HG03095 (cell line): ENCODE results near the gene OTC.

ENCODE experiments used
- ATAC-seq: cut with Tn5 transposase; IDR thresholded peaks from one replicate; pipeline ENCODE4 v1.9.1; 2021; ENCODE audit warnings: moderate library complexity; ENCODE audit not compliant: unreplicated experiment

OTC gene

DNA sequence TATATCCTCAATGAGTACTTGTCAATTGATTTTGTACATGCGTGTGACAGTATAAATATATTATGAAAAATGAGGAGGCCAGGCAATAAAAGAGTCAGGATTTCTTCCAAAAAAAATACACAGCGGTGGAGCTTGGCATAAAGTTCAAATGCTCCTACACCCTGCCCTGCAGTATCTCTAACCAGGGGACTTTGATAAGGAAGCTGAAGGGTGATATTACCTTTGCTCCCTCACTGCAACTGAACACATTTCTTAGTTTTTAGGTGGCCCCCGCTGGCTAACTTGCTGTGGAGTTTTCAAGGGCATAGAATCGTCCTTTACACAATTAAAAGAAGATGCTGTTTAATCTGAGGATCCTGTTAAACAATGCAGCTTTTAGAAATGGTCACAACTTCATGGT, at the start of gene OTC:
TSS of gene OTC (plus strand) at position 243 of the 400 bp plus-strand sequence. CDS start at position 336, 93 bp downstream.
- no peak for ATAC-seq

DNA sequence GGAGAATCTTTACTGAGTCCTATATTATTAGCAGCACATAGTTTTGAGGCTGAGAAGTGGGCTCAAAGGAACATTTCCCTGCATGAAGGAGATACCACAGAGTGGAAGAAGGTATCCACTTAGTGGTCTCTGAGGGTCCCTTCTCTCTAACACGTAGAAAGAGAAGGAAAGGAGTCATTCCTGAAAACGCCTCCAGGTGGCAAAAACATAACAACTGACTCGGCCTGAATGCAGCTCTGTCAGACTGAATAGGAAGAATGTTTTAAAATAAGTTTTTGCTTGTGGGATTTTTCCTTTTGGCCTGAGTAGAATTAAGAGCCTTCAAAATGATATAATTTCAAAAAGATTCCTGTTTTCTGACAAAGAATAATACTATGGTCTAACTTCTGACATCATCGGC, 48.4 kb upstream of the OTC start:
- ATAC-seq = no peak

DNA sequence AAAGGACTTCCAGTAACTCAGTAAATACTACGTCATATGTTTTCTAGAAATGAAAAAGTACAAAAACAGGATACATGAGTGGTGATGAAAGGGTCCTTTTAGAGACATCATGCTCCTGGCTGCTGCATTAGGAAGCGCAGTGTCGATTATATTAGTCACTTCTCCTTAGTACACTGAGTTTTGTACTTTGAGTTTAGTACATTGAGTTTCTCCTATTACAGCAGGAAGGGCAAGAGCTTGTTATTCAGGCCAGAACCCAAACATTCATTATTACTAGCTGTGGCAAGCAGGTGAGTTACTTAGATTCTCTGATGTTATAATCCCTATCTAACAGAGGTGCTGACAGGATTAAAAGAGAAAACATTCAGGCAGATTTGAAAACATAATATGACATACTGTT, 46.4 kb upstream of the OTC start:
- ATAC-seq = no peak

DNA sequence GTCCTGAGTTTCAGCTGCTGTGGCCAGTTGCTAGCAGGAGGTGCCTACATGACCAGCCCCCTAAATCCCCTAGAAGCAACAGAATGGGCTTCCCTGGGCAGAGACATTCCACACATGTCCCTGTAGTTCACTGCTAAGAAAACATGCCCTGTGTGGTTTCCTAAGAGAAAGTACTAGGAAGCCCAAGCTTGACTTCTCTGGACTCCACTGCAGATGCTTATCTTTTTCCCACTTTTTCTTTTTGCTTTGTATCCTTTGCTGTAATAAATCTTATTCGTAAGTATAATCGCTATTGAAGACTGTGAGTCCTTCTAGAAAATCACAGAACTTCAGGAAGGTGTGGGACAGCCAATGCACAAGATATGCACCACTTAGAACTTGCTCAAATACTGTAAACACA, 40.7 kb upstream of the OTC start:
- no peak for ATAC-seq

DNA sequence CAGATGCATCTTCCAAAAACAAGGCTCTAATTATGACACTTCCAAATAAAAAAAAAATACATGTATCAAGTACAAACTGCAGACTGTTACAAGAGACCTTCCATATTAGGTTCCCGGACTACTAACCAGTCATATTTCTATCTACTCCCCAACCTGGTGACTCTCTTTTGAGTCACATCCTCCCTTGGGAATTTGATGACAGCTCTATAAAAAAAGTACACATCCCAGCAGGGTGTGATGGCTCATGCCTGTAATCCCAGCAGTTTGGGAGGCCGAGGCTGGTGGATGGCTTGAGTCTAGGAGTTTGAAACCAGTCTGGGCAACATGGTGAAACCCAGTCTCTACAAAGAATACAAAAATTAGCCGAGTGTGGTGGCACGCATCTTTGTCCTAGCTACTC, 40.0 kb upstream of the OTC start:
- no peak for ATAC-seq

DNA sequence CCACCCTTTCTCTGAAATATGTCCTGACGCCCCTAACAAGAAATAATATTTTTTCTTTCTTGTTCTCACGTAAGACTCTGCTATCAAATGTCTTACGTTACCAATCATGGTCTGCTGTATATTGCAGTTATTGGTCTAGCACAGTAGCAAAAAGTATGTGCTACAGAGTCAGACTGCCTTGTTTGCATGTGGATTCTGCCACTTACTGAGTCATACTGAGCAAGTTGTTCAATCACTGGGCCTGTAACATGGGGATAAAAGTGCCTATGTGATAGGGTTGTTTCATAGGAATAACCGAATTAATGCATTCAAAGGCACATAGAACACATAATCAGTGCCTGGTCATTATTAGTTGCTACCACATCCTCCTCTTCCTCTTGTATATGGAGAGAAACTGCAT, 39.2 kb upstream of the OTC start:
- no peak for ATAC-seq

DNA sequence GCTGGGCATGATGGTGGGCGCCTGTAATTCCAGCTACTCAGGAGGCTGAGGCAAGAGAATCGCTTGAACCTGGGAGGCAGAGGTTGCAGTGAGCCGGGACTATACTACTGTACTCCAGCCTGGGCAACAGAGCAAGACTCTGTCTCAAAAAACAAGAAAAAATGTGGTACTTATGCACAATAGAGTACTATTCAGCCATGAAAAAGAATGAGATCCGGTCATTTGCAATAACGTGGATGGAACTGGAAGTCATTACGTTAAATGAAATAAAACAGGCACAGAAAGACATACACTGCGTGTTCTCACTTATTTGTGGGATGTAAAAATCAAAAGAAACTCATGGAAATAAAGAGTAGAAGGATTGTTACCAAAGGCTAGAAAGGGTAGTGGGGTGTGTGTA, 37.2 kb upstream of the OTC start:
- no peak for ATAC-seq

DNA sequence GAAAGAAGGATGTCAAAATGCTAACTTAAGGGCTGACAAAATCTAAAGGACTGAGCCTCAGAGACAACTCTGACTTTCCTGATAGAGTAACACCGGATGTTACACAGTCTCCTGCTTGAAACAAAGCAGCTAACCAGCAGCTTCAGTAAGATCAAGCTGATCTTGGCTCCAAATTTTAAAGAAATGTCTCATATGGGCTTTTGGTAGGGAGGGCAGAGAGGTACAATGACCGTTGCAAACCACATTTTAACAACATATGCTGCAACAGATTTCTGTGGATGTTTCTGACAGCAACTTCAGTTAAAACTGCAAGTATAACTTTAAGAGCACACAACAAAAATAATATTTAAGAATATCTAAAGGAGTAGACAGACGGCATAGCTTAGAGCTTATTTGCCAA, 34.2 kb upstream of the OTC start:
- no peak for ATAC-seq

DNA sequence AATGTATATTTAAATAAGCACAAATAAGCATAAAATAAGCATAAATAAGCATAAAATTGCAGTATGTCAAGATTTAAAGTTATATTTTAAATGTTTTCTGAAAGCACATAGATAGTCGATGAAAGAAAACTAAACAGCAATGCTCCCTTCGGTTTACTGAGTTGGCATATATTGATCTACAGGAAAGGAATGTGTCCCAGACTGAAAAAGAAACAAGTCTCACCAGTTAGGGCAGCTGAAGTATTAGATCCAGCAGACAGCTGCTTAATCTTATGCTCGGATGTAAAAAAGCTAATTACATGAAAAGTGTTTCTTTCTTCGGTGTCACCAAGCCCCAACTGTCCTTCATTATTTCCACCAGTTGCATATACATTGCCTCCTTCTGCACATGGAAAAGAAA, 33.8 kb upstream of the OTC start:
- ATAC-seq = no peak

DNA sequence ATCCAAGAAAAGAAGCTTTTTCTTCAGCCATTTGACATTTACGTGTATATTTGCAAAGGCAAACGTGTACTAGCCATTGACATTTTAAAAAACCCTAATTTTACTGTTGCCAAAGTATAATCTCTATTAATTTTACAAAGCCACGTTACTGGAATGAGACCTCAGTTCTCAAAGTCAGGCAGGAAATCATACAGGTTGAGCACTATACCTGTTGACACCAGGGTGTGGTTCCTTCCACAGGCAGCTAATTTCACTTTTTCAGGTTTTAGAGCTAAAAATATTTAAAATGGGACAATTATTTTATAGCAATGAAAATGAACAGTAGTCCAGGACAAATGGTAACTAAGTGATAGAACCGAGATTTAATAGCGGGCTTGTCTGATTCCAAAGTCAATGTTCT, 31.6 kb upstream of the OTC start:
- ATAC-seq = no peak

DNA sequence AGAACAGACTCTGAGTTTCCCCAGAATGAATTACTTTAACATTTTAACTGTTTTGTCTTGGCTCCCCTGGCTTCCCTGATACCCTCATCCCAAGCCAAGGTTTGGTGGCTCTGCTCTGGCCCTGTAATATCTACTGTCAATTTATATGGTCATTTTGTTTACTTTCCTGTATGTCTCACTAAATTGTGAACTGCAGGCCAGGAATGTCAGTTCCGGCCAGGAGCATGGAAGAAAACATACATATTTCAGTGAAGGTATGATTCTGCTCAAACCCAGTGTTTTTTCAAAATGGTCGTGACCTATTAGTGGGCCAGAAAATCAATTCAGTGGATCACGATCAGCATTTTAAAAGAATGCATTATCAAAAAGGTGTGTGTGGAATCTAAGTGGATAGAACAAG, 26.3 kb upstream of the OTC start:
- ATAC-seq = no peak

DNA sequence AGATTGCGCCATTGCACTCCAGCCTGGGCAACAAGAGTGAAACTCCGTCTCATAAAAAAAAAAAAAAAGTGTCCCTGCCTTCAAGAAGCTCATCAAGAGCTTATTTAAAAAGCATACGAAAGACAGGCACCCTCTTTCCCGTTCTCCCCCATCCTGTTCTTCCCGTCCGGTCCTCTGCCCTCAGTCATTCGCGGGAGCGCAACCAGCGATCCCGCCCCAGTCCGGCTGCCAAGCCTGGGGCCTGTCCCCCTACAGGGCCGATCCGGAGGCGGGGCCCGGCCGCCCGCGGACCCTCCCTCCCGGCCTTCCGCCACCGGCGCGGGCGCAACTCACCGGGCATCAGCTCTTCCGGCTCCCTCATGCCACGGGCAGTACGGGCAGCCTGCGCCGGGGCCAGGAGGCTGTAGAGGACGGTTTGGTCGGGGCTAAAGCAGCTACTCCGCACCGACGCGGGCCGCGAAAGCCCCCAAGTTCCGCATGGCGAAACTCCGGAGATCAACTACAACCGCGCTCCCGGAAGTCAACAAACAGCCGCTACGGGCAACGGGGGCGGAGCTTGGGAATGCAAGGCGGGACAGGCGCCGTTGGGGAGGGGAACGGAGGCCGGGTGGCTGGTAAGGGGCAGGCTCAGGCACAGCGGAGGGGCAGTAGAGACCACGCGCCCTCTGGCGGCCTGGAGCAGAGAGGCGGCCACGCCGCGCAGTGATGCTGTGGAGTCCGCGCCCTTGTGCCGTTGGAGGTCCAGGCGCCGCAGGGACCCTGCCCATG, 25.2 kb upstream of the OTC start, which contains the start of gene RPGR:
TSS of gene RPGR (minus strand) at position 503 of the 768 bp plus-strand sequence. CDS start at position 361, 142 bp downstream.
- peak; percentile 93 for ATAC-seq

DNA sequence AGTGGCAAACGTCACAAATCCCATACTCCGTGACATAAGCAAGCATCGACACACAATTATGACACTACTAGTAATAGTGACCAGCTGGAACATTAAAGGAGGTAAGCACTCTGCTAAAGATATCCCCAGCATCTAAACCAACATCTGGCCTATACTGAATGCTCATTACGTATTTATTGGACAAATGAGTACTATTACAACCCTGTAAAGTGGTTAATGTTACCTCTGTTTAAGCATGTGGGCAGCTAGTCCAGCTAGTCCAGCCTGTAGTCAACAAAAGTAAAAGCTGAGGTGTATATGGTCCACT, 24.7 kb upstream of the OTC start:
- no peak for ATAC-seq

DNA sequence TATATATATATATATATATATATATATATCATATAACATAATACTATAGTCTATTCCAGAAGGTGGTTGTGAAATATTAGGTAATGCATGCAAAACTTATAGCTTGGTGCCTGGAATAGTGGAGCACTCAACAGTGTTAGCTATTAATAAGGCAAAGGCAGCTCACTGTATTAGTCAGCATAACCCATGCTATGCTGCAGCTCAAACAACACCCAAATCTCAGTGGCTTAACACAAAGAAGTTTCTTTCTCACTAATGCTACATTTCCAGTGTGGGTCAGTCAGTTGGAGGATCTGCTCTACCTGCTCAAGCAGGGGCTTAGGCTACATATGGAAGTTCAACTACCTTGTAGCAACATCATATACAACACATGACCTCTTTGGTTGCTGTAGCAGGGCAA, 19.9 kb upstream of the OTC start:
- ATAC-seq = peak; percentile 80

DNA sequence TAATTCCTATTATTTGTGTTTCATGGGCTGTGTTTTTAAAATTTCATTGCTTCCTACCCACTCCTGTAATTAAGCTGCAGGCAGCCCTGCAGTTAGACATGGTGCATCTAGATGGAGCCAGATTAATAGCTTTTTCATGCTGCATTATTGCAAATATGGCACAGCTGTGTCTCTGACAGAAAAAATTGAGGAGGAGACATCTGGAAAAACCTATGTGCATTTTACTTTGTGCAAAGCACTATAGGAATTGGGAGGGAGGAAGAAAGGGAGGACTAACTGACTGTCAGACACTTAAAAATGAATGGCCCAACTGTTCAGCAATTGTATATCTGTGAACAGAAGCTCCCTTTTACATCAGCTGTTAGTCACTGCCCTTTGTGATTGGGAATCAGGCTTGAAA, 17.0 kb upstream of the OTC start:
- no peak for ATAC-seq

DNA sequence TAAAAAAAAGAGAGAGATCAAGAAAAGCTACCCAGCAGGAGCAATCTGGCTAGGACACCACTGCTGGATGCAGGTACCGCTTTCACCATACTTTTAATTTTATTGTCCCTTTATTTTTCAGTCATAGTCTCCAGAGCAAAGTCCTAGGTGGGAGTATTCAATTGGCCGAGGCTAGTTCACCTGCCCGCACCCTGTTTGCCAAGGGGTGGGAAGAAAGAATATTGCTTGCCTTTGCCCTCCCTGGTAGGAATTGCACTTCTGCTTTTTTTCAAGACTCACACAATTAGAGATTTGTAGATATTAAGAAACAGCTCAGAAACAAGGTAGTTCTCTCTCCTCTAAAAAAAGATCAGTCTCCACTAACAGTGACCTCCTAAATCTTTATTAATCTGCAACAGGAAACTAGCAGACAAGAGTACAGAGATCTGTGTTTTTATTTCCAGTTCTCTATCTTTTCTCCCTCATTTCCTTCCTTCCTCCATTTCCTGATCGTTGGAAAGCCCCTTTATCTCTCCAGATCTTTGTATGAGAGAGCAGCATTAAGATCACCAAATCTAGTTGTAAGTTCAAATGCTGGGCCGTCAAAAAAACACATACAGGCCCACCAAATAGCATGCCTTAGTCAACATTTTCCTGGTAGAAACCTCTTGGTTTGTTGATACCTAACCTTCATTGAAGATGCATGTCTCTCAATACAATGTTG, 15.7 kb upstream of the OTC start:
- no peak for ATAC-seq

DNA sequence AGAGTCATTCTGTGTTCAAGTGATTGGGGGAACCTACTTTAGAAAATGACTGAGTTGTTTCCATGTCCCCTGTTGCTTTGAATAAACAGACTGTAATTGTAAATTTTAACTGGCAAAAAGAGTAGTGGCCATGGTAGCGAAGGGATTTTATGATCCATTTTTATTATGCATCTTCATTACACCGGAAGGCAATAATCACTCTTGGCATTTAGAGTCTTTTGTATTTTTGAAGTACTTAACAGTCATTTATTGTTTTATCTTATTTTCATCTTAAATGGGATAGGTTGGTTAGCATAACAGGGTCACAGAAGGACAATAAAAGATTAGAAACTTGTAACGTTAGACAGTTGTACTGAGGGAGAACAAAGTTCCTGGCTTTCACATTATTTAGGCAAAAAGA, 11.0 kb upstream of the OTC start:
- ATAC-seq = no peak

DNA sequence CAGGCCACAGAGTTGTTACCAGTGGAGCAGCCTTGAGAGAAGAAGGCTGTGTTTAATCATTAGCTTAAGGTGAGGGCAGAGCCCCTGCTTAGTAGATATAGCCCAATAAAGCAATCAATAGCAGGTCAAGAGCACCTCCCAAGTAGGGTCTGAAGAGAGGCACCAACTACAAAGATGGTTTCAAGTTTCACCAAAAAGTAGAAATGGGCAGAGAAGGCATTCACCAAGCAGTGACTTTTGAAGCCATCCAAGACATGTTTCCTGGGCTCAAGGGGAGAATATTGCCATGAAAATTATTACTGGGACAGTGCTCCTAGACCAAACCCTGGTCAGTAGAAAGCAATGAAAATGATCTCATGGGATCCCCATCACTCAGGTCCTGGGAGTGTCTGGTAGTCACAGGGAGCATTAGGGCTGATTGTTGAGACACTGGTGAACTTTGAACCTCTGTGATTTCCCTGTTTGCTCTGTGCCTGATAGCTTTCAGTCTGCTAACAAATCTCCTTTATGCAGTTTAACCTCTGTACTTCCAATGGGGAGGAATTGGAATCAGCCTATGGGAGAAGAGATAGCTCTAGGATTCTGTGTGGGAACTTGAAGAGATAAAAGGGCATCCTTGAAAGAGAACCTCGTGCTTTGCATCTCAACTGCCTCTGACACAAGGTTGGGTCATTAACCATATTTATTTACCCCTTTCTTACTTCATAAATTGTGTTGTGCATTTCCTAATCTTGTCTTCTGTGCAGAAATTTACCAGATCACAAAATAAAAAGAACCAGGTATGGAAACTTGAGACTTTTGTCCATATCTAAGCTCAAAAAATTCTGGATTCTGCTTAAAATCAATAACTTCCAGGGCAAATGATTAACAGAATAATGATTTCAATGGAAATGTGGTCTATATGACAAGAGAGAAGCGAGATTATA, 9.3 kb upstream of the OTC start:
- ATAC-seq = no peak

DNA sequence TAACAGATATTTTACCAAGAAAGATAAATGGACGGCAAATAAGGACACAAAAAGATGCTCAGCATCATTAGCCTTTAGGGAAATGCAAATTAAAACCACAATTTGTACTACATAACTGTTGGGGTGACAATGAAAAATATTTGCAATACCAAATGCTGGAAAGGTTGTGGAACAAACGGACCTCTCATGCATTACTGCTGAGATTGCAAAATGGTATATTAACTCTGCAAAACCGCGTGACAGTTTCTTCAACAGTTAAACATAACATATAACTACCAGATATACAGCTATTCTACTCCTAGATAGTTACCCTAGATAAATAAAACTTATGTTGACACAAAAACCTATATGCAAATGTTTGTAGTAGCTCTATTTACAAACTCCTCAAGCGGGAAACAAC, 6.3 kb upstream of the OTC start:
- ATAC-seq = no peak

DNA sequence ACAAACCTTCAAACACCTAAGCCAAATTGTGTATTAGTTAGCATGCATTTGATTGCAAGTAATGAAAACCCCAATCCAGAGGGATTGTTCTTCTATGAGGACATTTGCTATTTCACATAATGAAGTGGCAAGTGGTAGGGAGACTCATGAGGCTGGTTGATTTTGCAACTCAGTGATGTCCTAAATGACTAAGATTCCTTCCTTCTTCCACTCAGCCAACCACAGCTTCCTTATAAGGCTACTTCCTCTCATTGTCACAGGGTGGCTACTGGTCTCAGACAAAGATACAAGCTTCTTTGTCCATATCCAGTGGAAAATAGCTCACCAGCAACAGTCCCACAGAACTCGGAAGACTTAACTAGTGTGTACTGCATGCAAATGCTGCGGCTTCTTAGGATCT, 5.3 kb upstream of the OTC start:
- ATAC-seq = no peak

DNA sequence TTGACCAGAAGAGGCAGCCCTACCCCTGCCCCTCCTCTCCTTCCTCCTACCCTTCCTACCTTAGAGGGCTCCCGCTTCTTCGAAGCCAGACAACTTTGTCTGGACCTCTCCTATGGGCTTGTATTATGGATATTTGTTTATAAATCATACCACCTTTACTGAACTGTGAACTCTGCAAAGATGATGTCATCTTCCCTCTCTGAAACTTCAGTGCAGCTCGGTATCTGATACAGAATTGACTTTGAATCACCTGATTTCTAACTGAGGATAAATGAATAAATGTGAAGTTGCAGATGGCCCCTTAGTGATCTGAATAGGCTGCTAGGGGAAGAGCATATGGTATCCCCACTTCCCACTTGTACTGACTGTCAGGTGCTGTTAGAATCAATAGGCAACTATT, 1.1 kb upstream of the OTC start:
- no peak for ATAC-seq

DNA sequence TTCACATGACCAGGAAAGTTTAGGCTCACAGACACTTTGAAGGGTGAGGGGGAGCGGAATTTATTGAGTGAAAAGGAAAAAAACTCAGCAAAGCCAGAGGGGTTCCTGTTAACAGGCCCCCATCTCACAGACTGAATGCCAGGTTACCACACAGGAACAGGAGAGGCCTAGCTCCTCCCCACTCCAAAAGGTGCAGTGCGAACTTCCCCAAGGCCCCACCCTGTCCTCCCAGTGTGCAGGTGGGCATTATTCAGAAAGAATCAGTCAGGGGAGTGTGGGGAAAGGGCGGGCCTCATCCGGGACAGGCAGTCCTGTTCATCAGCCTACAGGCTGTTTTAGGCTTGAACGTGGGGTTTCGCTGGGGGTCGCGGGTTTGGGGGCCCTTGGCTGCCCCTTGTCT, 4.0 kb downstream of the OTC start:
- no peak for ATAC-seq
